SK-N-DZ (cell line): ENCODE results near the gene SPATA19.

Experiments used
- DNase-seq: peaks from one replicate; pipeline ENCODE4 v3.0.0-alpha.2; 2015; ENCODE audit warnings: low spot score

The SPATA19 gene

GRCh38 chr11:133835593-133836548 lies 9.4 kb downstream of the SPATA19 start:
- DNase-seq, result no peak

- DNase-seq, result peak; percentile 21
These were observed 10.4 kb downstream of the SPATA19 start for GRCh38 chr11:133834682-133835592.

GRCh38 chr11:133833898-133834681 lies 11.2 kb downstream of the SPATA19 start:
- no peak for DNase-seq

GRCh38 chr11:133832991-133833897 lies 12.1 kb downstream of the SPATA19 start:
- DNase-seq, result no peak

GRCh38 chr11:133832096-133832990 lies 13.0 kb downstream of the SPATA19 start:
- DNase-seq, result no peak

- DNase-seq, result no peak
These were observed 14.1 kb downstream of the SPATA19 start for GRCh38 chr11:133830931-133831907.

- no peak for DNase-seq
These were observed 15.7 kb downstream of the SPATA19 start for GRCh38 chr11:133829566-133829965.

- no peak for DNase-seq
These were observed 16.4 kb downstream of the SPATA19 start for GRCh38 chr11:133828871-133829270.

GRCh38 chr11:133827556-133827955 lies 17.8 kb downstream of the SPATA19 start:
- no peak for DNase-seq

- DNase-seq, result no peak
These were observed 18.4 kb downstream of the SPATA19 start for GRCh38 chr11:133826866-133827265.

- no peak for DNase-seq
These were observed 19.6 kb downstream of the SPATA19 start for GRCh38 chr11:133825666-133826065.

- no peak for DNase-seq
These were observed 20.2 kb downstream of the SPATA19 start for GRCh38 chr11:133825156-133825555.

- no peak for DNase-seq
These were observed 20.7 kb downstream of the SPATA19 start for GRCh38 chr11:133824593-133824992.

GRCh38 chr11:133823614-133824013 lies 21.7 kb downstream of the SPATA19 start:
- no peak for DNase-seq

GRCh38 chr11:133823211-133823610 lies 22.1 kb downstream of the SPATA19 start:
- DNase-seq, result no peak

- peak; percentile 23 for DNase-seq
These were observed 23.5 kb downstream of the SPATA19 start for GRCh38 chr11:133821776-133822175.

- DNase-seq, result no peak
These were observed 25.5 kb downstream of the SPATA19 start for GRCh38 chr11:133819746-133820315.

GRCh38 chr11:133819114-133819513 lies 26.2 kb downstream of the SPATA19 start:
- DNase-seq, result no peak
